SK-N-MC (cell line): ENCODE data around the gene PPP4R3A.

Source experiments
- EZH2 ChIP-seq: fragments of 200-600 bp; sonication (generic); IDR thresholded peaks from one replicate; pipeline ENCODE4 v1.6.1; 2017; ENCODE audit warnings: antibody characterized with exemption
- FOXP2 ChIP-seq: optimal IDR thresholded peaks from 2 replicates; pipeline ENCODE3; 2011; ENCODE audit warnings: mild to moderate bottlenecking, moderate library complexity; ENCODE audit not compliant: insufficient read depth; ENCODE audit errors: extremely low read length, control extremely low read depth
- POLR2AphosphoS5 ChIP-seq: IDR thresholded peaks from 2 replicates; pipeline ENCODE4 v1.6.1; 2012; ENCODE audit warnings: mild to moderate bottlenecking, low read depth, low read length, borderline replicate concordance

DNA sequence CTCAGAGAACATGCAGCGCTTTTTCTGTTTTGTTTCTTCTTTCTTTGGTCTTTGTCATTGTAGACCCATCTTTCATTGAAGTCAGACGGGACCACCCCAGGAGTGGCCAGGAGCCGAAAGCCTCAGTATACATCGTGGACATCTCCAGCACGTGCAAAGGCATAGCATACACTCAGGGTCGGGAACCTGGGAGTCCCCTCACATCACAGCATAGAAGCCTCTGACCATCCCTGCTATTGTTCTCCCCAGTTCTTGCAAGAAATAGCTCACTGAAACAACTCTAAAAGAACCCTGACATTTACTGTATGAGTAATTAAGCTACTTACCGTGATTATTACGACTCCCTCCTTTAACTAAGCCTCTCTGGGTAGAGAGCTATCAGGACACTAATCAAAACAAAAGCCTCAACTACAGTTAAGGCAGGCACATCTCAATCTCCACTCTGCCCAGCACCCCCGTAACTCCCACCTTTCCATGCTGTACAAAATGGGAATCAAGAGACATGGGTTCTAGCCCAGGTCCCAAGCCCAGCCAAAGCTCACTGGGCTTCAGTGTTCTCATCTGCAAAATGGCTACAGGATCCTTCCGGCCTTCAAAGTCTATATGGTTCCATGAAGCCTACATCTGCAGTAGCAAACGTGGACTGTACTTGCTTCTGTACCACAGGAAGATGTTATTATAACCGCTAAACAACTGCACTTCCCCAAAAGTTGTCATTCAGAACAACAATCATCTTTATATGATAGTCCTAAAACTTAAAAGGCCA, 99.2 kb downstream of the PPP4R3A start:
- TF ChIP-seq POLR2AphosphoS5: no peak
- TF ChIP-seq EZH2: no peak
- TF ChIP-seq FOXP2: no peak
